Sciatic nerve (tissue), 2 donors: Measurements from ENCODE around the gene ZRANB1. TPM values are rescaled to one million over a fixed set of nuclear protein-coding genes. Genes with fewer than 3 reads are reported as not detected.

Source experiments
- ATAC-seq: fragments of 200-7000 bp; cut with Tn5 transposase; one replicate; pipeline ENCODE4 v1.9.1; 2020; ENCODE audit warnings: mild to moderate bottlenecking, moderate library complexity
- DNase-seq: peaks from one replicate; pipeline ENCODE4 v3.0.0-alpha.2; 2020; ENCODE audit warnings: low spot score
- intact Hi-C: fragments of 100-400 bp; cut with DNase I; formaldehyde crosslinking; loops from one replicate; pipeline ENCODE4 v1.14.2; 2022
- total RNA-seq: library from RNA; stranded (reverse); fragmentation: NEBNext Ultra II Directional; extraction: Animal tissue kit (Norgen Biotek cat#: 25700); gene quantifications from one replicate; pipeline ENCODE4 v1.2.1, GENCODE V29; 2021
- donor health status: DM: no; HTN: no; CAD: no.
- donor health status: DM: no; HTN: no; CAD: no.

The ZRANB1 gene
- total RNA-seq, 1 donor from 2014 or later: 27.6 TPM

- DNase-seq (no peak), ATAC-seq (no peak)
- intact Hi-C loops: no loop called here
Measured at GRCh38 chr10:124918191-124918830, 23.6 kb upstream of the ZRANB1 start.

- ATAC-seq (no peak), DNase-seq (no peak)
- intact Hi-C loops: no loop called here
Measured at GRCh38 chr10:124918906-124919305, 23.0 kb upstream of the ZRANB1 start.

GRCh38 chr10:124921261-124921660 lies 20.7 kb upstream of the ZRANB1 start:
- intact Hi-C loops: no loop called here
- DNase-seq (no peak), ATAC-seq (no peak)

- DNase-seq (no peak), ATAC-seq (no peak)
- intact Hi-C loops: no loop called here
Measured at GRCh38 chr10:124923684-124924083, 18.2 kb upstream of the ZRANB1 start.

GRCh38 chr10:124926548-124926947 lies 15.4 kb upstream of the ZRANB1 start:
- ATAC-seq: no peak
- intact Hi-C loops: no loop called here
- DNase-seq: no peak

GRCh38 chr10:124928087-124928486 lies 13.8 kb upstream of the ZRANB1 start:
- no peak for ATAC-seq
- DNase-seq: no peak
- intact Hi-C loops: no loop called here

GRCh38 chr10:124928545-124928944 lies 13.4 kb upstream of the ZRANB1 start:
- intact Hi-C loops: no loop called here
- DNase-seq (no peak), ATAC-seq (no peak)

GRCh38 chr10:124935946-124936345 lies 6.0 kb upstream of the ZRANB1 start:
- DNase-seq (no peak), ATAC-seq (no peak)
- intact Hi-C loops: no loop called here

GRCh38 chr10:124936813-124937212 lies 5.1 kb upstream of the ZRANB1 start:
- intact Hi-C loops: no loop called here
- ATAC-seq (no peak), DNase-seq (no peak)

- no peak for ATAC-seq
- intact Hi-C loops: no loop called here
- no peak for DNase-seq
Measured at GRCh38 chr10:124939290-124939689, 2.6 kb upstream of the ZRANB1 start.

- intact Hi-C loops: no loop called here
- DNase-seq (no peak), ATAC-seq (no peak)
Measured at GRCh38 chr10:124942317-124943169, 620 bp downstream of the ZRANB1 start.

- DNase-seq (no peak), ATAC-seq (no peak)
- intact Hi-C loops: no loop called here
Measured at GRCh38 chr10:124943301-124944092, 1.6 kb downstream of the ZRANB1 start.

- intact Hi-C loops: no loop called here
- ATAC-seq: no peak
- DNase-seq: no peak
Measured at GRCh38 chr10:124944982-124945381, 3.1 kb downstream of the ZRANB1 start.

GRCh38 chr10:124946945-124947344 lies 5.0 kb downstream of the ZRANB1 start:
- ATAC-seq: no peak
- intact Hi-C loops: no loop called here

GRCh38 chr10:124949543-124949942 lies 7.6 kb downstream of the ZRANB1 start:
- intact Hi-C loops: no loop called here
- no peak for ATAC-seq

More at GRCh38 chr10:124946945-124947344, 5.0 kb downstream of the ZRANB1 start:
- DNase-seq: no peak

GRCh38 chr10:124952123-124952522 lies 10.2 kb downstream of the ZRANB1 start:
- no peak for ATAC-seq
- intact Hi-C loops: no loop called here
- DNase-seq: no peak

More at GRCh38 chr10:124949543-124949942, 7.6 kb downstream of the ZRANB1 start:
- no peak for DNase-seq

GRCh38 chr10:124953421-124953820 lies 11.5 kb downstream of the ZRANB1 start:
- intact Hi-C loops: no loop called here
- DNase-seq (no peak), ATAC-seq (no peak)

GRCh38 chr10:124955243-124955642 lies 13.3 kb downstream of the ZRANB1 start:
- DNase-seq: no peak
- intact Hi-C loops: no loop called here
- ATAC-seq: peak; percentile 60

- DNase-seq (no peak), ATAC-seq (no peak)
- intact Hi-C loops: no loop called here
Measured at GRCh38 chr10:124955868-124956267, 13.9 kb downstream of the ZRANB1 start.

- DNase-seq: no peak
- intact Hi-C loops: no loop called here
- ATAC-seq: no peak
Measured at GRCh38 chr10:124956764-124957163, 14.8 kb downstream of the ZRANB1 start.
